Mesenchymal stem cell (in vitro differentiated cells and primary cell): ENCODE results near the gene FBN2.

ENCODE experiments used
- DNase-seq: peaks from one replicate; pipeline ENCODE4 v3.0.0-alpha.2; 2013
- H2AFZ ChIP-seq: one replicate; pipeline ENCODE4 v1.6.1; 2013; ENCODE audit warnings: low read depth, mild to moderate bottlenecking, control low read depth, inconsistent platforms, low read length, moderate library complexity
- H2AK5ac ChIP-seq: 2 replicates; pipeline ENCODE4 v1.6.1; 2013; ENCODE audit warnings: low read length, moderate library complexity, mild to moderate bottlenecking, inconsistent platforms; ENCODE audit not compliant: severe bottlenecking
- H2BK120ac ChIP-seq: one replicate; pipeline ENCODE4 v1.6.1; 2013; ENCODE audit warnings: low read depth, mild to moderate bottlenecking, inconsistent platforms, low read length, moderate library complexity
- H2BK12ac ChIP-seq, 2 experiments: one replicate each; pipeline ENCODE4 v1.6.1; 2013; ENCODE audit warnings: inconsistent platforms in 2 of 2, low read length in 2 of 2, mild to moderate bottlenecking in 2 of 2, moderate library complexity in 2 of 2, control low read depth in 1 of 2
- H2BK15ac ChIP-seq: one replicate; pipeline ENCODE4 v1.6.1; 2013; ENCODE audit warnings: mild to moderate bottlenecking, low read depth, inconsistent platforms; ENCODE audit not compliant: poor library complexity, severe bottlenecking
- H2BK5ac ChIP-seq: 2 replicates; pipeline ENCODE4 v1.6.1; 2013; ENCODE audit warnings: low read depth, mild to moderate bottlenecking, low read length, control low read depth, inconsistent platforms; ENCODE audit not compliant: poor library complexity, severe bottlenecking
- H3K14ac ChIP-seq, 2 experiments: one replicate each; pipeline ENCODE4 v1.6.1; 2013; ENCODE audit warnings: inconsistent platforms in 2 of 2, low read length in 2 of 2, control low read depth in 1 of 2, mild to moderate bottlenecking in 1 of 2, moderate library complexity in 1 of 2
- H3K18ac ChIP-seq, 2 experiments: one replicate each; pipeline ENCODE4 v1.6.1; 2013; ENCODE audit warnings: inconsistent platforms in 2 of 2, low read length in 2 of 2, control low read depth in 1 of 2, low read depth in 1 of 2, mild to moderate bottlenecking in 1 of 2
- H3K23ac ChIP-seq, 2 experiments: one replicate each; pipeline ENCODE4 v1.6.1; 2013; ENCODE audit warnings: inconsistent platforms in 2 of 2, low read length in 2 of 2, mild to moderate bottlenecking in 2 of 2, moderate library complexity in 2 of 2, control low read depth in 1 of 2
- H3K27ac ChIP-seq: 2 replicates; pipeline ENCODE4 v1.5.1; 2013; ENCODE audit warnings: mild to moderate bottlenecking, moderate library complexity, low read length, control low read depth, inconsistent platforms; ENCODE audit not compliant: poor library complexity, severe bottlenecking
- H3K27me3 ChIP-seq, 2 experiments: 2 replicates each; pipeline versions ENCODE4 v1.6.1 to v1.7.0; 2013; ENCODE audit warnings: low read length in 2 of 2, mild to moderate bottlenecking in 2 of 2, moderate library complexity in 2 of 2, control low read depth in 1 of 2, inconsistent platforms in 1 of 2; ENCODE audit not compliant: control insufficient read depth in 1 of 2, insufficient read depth in 1 of 2
- H3K36me3 ChIP-seq, 2 experiments: 2 replicates each; pipeline versions ENCODE4 v1.6.1 to v1.7.0; 2013; ENCODE audit warnings: low read length in 2 of 2, control low read depth in 1 of 2, inconsistent platforms in 1 of 2, low read depth in 1 of 2, mild to moderate bottlenecking in 1 of 2; ENCODE audit not compliant: insufficient read depth in 2 of 2, control insufficient read depth in 1 of 2
- H3K4ac ChIP-seq, 2 experiments: one replicate each; pipeline ENCODE4 v1.6.1; 2013; ENCODE audit warnings: inconsistent platforms in 2 of 2, low read length in 2 of 2, mild to moderate bottlenecking in 2 of 2, moderate library complexity in 2 of 2, control low read depth in 1 of 2, low read depth in 1 of 2
- H3K4me1 ChIP-seq: 2 replicates; pipeline ENCODE4 v1.6.1; 2013; ENCODE audit warnings: low read depth, low read length, control low read depth; ENCODE audit not compliant: control insufficient read depth, insufficient read depth
- H3K4me2 ChIP-seq: 2 replicates; pipeline ENCODE4 v1.6.1; 2013; ENCODE audit warnings: low read length, mild to moderate bottlenecking, inconsistent platforms; ENCODE audit not compliant: poor library complexity, severe bottlenecking
- H3K4me3 ChIP-seq, 2 experiments: 2 replicates each; pipeline versions ENCODE4 v1.5.1 to v1.7.0; 2013; ENCODE audit warnings: low read length in 2 of 2, mild to moderate bottlenecking in 2 of 2, control low read depth in 1 of 2, low read depth in 1 of 2; ENCODE audit not compliant: insufficient read depth in 1 of 2
- H3K79me1 ChIP-seq: replicated peaks from 2 replicates; pipeline ENCODE4 v1.6.1; 2013; ENCODE audit warnings: mild to moderate bottlenecking, control low read depth, low read length, inconsistent platforms; ENCODE audit not compliant: poor library complexity, severe bottlenecking
- H3K9ac ChIP-seq: 2 replicates; pipeline ENCODE4 v1.7.0; 2013; ENCODE audit warnings: mild to moderate bottlenecking, low read length, moderate library complexity
- H3K9me3 ChIP-seq: 2 replicates; pipeline ENCODE4 v1.7.0; 2013; ENCODE audit warnings: mild to moderate bottlenecking, low read length; ENCODE audit not compliant: control insufficient read depth
- H4K8ac ChIP-seq: one replicate; pipeline ENCODE4 v1.6.1; 2013; ENCODE audit warnings: inconsistent platforms, mild to moderate bottlenecking, low read length, moderate library complexity
- H4K91ac ChIP-seq: one replicate; pipeline ENCODE4 v1.6.1; 2013; ENCODE audit warnings: mild to moderate bottlenecking, low read length, inconsistent platforms
- WGBS: methylation state at CpG from one replicate; pipeline ENCODE4 v1.1.7; 2013; ENCODE audit warnings: mixed read lengths; 5-methylcytosine and 5-hydroxymethylcytosine counted together

FBN2 gene

DNA sequence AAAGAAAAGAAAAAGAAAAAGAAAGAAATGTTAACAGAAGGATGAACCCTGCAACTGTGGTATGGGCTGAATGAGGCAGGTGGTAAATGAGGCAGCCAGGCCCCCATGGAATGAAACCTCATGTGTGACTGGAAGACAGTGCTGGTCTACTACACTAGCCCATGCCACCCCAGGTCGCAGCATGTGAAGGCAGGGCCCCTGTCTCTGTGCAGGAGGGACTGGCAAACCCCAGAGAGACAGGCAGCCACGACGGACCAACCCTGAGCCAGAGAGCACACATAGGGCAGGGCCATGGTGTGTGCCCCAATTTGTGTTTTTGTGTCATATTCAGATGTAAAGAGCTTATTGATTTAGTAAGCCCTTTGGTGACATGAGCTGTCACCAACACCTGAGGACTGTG, 198.5 kb downstream of the FBN2 start:
- Histone ChIP-seq H3K79me1 (no peaks in the 10 kb centered on the region), H3K9ac (no peak overlapping the region), H3K4me2 (no peak overlapping the region), H3K4me1 (no peaks in the 10 kb centered on the region), H4K91ac (no peak overlapping the region), H2BK12ac (no peak overlapping the region), H2AFZ (no peak overlapping the region), H3K4me3 (no peak overlapping the region), H3K23ac (no peak overlapping the region), H2BK5ac (no peak overlapping the region), H4K8ac (no peak overlapping the region), H3K14ac (no peak overlapping the region), H3K27me3 (no peaks in the 10 kb centered on the region), H2AK5ac (no peak overlapping the region), H3K9me3 (no peaks in the 10 kb centered on the region), H2BK15ac (no peak overlapping the region), H3K18ac (no peak overlapping the region), H3K27ac (no peak overlapping the region), H2BK120ac (no peak overlapping the region), H3K4ac (no peak overlapping the region), H3K36me3 (peaks cover 31 to 79% of the 10 kb centered on the region in 2 experiments)
- no peak for DNase-seq
- 89% methylated on average over 3 of the region's 3 CpGs for WGBS

DNA sequence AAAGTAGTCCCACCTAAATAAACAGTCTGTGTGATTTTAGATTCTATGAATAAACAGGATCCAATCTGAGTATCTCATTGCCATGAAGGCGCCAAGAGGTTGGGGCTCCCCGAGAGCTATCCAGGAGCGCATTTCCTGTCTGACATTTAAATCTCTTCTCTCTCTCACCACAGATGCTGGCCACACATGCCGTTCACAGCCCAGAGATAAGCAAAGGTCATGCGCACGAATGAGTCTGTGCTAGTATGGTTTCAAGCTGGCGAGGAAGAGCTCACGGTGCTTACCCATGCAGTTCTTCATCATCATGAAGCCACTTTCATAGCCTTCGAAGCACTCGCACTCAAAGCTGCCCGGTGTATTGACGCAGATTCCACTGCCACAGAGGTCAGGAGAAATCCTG, 199.4 kb downstream of the FBN2 start:
- H3K36me3 ChIP-seq = peaks cover 32 to 82% of the 10 kb centered on the region in 2 experiments
- no peak overlapping the region for H3K4me2 ChIP-seq
- no peak overlapping the region for H2BK15ac ChIP-seq
- H4K91ac ChIP-seq = no peak overlapping the region
- H2BK12ac ChIP-seq = no peak overlapping the region
- no peaks in the 10 kb centered on the region for H3K27me3 ChIP-seq
- no peak overlapping the region for H2BK120ac ChIP-seq
- no peak overlapping the region for H2AK5ac ChIP-seq
- H3K79me1 ChIP-seq = no peaks in the 10 kb centered on the region
- H4K8ac ChIP-seq = no peak overlapping the region
- no peak overlapping the region for H3K4ac ChIP-seq
- H2BK5ac ChIP-seq = no peak overlapping the region
- no peak overlapping the region for H3K18ac ChIP-seq
- no peak overlapping the region for H3K27ac ChIP-seq
- DNase-seq = no peak
- H3K23ac ChIP-seq = no peak overlapping the region
- H3K9ac ChIP-seq = no peak overlapping the region
- H3K4me1 ChIP-seq = no peaks in the 10 kb centered on the region
- WGBS = 92% methylated on average over 12 of the region's 12 CpGs
- H2AFZ ChIP-seq = no peak overlapping the region
- H3K4me3 ChIP-seq = no peak overlapping the region
- H3K14ac ChIP-seq = no peak overlapping the region
- no peaks in the 10 kb centered on the region for H3K9me3 ChIP-seq

DNA sequence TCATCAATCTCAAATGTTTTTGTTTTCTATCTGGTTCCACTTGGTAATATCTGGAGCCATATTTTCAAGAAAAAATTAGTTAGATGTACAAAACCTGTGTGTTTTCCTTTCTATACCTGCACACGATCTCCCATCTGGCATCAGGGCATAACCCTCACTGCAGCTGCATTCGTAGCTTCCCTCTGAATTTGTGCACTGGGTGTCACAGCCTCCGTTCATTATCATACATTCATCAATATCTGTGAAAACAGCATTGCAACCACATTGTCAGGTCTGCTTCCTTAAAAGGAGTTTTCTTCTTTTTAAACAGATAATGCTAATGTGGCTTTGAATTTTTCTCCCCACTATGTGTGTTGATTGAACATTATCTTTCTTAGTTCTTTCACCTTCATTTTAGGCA, 202.7 kb downstream of the FBN2 start:
- no peak overlapping the region for H3K27ac ChIP-seq
- H2BK15ac ChIP-seq = no peak overlapping the region
- H3K27me3 ChIP-seq = no peaks in the 10 kb centered on the region
- no peak overlapping the region for H2AFZ ChIP-seq
- no peak overlapping the region for H2AK5ac ChIP-seq
- H3K9ac ChIP-seq = no peak overlapping the region
- no peak overlapping the region for H3K18ac ChIP-seq
- H3K23ac ChIP-seq = no peak overlapping the region
- peaks cover 23 to 87% of the 10 kb centered on the region in 2 experiments for H3K36me3 ChIP-seq
- no peak overlapping the region for H3K4me3 ChIP-seq
- H3K79me1 ChIP-seq = no peaks in the 10 kb centered on the region
- no peak overlapping the region for H4K8ac ChIP-seq
- no peak overlapping the region for H2BK120ac ChIP-seq
- no peak overlapping the region for H3K14ac ChIP-seq
- H3K4ac ChIP-seq = no peak overlapping the region
- no peaks in the 10 kb centered on the region for H3K4me1 ChIP-seq
- H3K9me3 ChIP-seq = peaks cover 9% of the 10 kb centered on the region
- WGBS = 75% methylated on average over 3 of the region's 3 CpGs
- H2BK5ac ChIP-seq = no peak overlapping the region
- DNase-seq = no peak
- H4K91ac ChIP-seq = no peak overlapping the region
- H3K4me2 ChIP-seq = no peak overlapping the region
- H2BK12ac ChIP-seq = no peak overlapping the region

GRCh38 chr5:128334010-128334716, 203.9 kb downstream of the FBN2 start:
- Histone ChIP-seq H3K9me3 (peaks cover 9% of the 10 kb centered on the region), H4K91ac (no peak overlapping the region), H3K9ac (no peak overlapping the region), H3K4me2 (no peak overlapping the region), H2AK5ac (no peak overlapping the region), H3K27me3 (no peaks in the 10 kb centered on the region), H3K79me1 (no peaks in the 10 kb centered on the region), H2BK120ac (no peak overlapping the region), H4K8ac (no peak overlapping the region), H3K18ac (no peak overlapping the region), H3K14ac (no peak overlapping the region), H3K27ac (no peak overlapping the region), H2BK15ac (no peak overlapping the region), H3K36me3 (peaks cover 23 to 92% of the 10 kb centered on the region in 2 experiments), H2BK5ac (no peak overlapping the region), H2AFZ (no peak overlapping the region), H2BK12ac (no peak overlapping the region), H3K4me1 (no peaks in the 10 kb centered on the region), H3K4me3 (no peak overlapping the region), H3K4ac (no peak overlapping the region), H3K23ac (no peak overlapping the region)
- whole genome bisulfite sequencing = 95% methylated on average over 9 of the region's 9 CpGs
- DNase-seq = no peak
